8988T (cell line): Measurements from ENCODE around the gene PSMD7.

Experiments used
- DNase-seq: peaks from one replicate; pipeline ENCODE4 v3.0.0; 2011

Gene PSMD7

GRCh38 chr16:74296432-74297144 is at the start of gene PSMD7:
Gene PSMD7 (plus strand): TSS chr16:74296814. CDS start chr16:74296915, 101 bp downstream.
- DNase-seq, result peak; percentile 78

GRCh38 chr16:74249254-74249653 is 47.4 kb upstream of the PSMD7 start:
- DNase-seq, result no peak

GRCh38 chr16:74249846-74250245 is 46.8 kb upstream of the PSMD7 start:
- no peak for DNase-seq

DNA sequence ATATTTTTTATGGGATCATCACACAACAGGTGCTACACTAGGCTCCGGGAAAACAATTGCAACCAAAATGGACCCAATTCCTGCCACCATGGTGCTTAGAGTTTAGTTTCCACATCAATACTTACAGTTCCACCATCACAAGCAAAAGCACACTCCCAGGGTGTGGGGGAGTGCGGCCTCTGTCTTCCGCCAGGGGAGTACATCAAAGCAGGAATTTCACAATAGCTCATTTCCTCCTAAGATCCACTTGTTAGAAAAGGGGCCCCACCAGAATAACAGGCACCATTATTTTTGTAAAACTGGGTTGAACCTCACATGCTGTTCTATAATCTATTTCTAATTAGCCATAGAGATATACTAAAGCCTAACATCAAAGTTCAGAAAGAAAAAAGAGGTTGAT is 44.3 kb upstream of the PSMD7 start:
- no peak for DNase-seq

GRCh38 chr16:74253161-74253938 is 43.3 kb upstream of the PSMD7 start:
- no peak for DNase-seq

DNA sequence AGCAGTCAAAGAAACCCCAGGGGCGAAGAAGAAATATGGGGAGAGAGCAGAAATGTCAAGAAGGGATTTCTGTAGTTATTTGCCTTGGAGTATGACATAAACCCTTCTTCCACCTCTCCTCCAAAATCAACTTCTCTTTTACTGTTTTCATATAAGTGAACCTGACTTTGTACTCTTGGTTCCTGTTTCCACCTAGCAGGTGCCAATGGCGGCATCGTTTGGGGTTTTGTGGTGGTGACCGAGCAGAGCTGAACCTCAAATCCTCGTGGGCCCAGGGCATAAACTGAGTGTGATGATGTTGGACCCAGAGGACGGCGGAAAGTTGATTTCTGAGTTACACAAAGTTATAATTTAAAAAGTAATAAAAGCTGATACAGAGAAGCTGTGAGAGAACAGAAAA is 39.6 kb upstream of the PSMD7 start:
- DNase-seq, result no peak

DNA sequence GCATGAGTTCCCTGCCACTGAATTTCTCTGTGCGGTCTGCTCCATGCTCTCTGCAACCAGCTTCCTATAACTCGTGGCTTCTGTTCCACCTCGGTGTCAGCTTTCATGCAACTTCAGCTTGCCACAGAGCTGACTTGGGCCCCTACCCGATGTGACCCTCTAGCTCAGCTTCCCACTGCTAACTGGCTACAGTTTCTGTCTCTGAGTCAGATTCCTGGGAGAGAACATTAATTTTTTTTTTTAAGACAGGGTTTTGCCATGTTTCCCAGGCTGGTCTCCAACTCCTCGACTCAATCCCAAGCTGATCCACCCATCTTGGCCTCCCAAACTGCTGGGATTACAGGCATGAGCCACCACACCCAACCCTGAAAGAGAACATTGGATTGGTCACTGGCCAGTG is 35.5 kb upstream of the PSMD7 start:
- DNase-seq, result no peak

DNA sequence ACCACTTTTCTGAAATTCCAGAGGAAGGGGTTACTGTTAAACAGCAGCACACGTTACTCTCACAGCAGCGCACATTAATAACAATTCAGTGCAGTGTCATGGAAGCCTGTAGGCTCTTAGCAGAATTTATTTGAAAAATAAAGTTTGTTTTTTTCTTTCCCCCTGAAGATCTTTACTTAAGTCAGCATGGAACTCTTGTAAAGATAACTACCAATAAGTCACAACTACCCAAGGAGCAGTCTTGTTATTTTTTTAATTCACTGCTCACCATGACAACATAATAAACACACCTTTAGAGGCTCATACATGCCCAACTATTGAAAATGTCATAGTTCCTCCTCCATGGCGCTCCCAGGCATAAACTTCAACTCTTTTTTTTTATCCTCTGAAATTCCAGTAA is 31.8 kb upstream of the PSMD7 start:
- no peak for DNase-seq

DNA sequence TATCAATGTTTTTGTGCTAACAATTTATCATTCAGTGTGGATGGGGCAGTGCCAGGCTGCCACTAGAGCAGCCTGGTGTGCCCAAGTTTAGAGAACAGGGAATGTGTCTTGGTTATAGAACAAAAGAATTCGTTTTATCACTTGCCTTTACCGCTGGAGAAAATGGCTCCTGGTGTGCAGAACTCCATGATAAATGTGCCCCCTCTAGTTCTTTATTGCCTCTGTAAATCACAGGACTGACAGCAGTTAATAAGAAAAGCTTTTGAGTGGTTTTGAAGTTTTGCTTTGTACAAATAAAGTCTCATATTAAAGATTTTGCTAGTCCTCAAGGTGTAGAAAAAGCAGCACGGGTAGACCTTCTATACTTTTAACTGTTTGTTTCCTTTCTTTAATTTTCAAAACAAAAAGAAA is 28.2 kb upstream of the PSMD7 start:
- no peak for DNase-seq

- DNase-seq, result no peak
These were observed 24.7 kb upstream of the PSMD7 start for GRCh38 chr16:74271872-74272271.

- DNase-seq, result no peak
These were observed 21.5 kb upstream of the PSMD7 start for GRCh38 chr16:74275031-74275636.

DNA sequence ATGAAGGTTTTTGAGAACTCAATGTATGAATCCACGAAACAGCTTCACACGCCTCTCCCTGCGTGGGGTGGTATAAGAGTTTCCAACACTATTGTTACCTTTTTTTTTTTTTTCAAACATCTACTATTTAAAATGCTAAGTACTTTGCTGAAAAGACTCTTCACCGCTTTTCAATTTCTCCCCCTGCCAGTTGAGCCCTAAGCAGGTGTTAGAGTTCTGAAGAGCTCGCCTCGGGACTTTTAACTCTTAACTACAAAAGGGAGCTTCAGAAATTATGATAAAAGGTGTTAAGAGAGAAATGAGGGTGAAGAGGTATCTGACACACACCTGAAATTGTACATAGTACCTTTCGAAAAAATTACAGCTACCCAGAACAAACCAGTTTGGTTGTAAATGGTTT is 20.9 kb upstream of the PSMD7 start:
- no peak for DNase-seq

DNA sequence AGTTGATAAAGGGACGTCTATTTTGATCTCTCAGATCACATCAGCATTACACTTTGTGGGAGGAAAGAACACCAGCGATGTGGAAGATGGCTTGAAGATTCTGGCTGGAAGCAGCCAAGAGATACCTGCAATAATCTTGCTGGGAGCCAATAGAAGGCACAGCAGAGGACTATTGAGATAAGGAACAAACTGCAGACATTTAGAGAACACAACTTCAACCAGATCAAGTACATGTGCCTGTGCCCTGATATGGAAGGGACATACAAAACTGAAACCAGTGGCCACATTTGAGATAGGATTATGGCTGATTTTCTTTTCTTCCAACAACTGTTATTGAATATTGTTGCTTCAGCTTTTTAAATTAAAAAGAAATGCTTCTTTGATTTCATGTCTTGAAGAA is 18.6 kb upstream of the PSMD7 start:
- DNase-seq, result no peak

GRCh38 chr16:74279266-74279665 is 17.3 kb upstream of the PSMD7 start:
- no peak for DNase-seq

DNA sequence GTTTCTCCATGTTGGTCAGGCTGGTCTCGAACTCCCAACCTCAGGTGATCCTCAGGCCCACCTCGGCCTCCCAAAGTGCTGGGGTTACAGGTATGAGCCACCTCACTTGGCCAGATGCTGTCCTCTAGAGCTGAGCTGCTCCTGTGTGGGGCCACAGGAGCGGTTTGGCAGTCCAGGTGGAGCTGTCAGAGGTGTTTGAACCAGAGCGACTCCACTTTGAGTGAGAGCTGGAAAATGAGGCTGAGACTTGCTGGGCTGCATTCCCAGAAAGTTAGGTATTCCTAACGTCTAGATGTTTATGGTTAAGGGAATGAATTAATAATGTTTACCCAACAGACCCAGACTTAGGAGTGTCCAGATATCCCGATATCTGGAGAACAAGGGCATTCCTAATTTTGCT is 16.8 kb upstream of the PSMD7 start:
- DNase-seq, result no peak

DNA sequence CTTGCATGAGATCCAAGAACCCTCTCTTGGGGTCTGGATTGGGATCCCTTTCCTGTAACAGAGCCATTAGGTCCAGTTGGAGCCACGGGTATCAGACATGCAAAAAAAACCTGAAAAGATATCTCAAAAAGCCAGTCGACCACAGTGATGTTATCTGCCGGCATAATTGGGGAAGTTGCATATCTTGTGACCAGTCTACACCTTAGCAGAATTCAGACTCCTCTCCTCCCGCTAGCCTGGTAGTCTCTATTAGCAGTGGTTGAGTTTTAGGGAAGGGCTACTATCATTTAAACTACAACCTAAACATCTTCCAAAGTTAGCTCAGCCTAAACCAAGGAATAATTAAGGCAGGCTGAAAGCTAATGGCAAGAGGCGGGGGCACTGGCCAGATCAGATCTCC is 16.2 kb upstream of the PSMD7 start:
- DNase-seq, result no peak

- DNase-seq, result no peak
These were observed 15.3 kb upstream of the PSMD7 start for GRCh38 chr16:74281300-74281699.

- DNase-seq, result no peak
These were observed 12.9 kb upstream of the PSMD7 start for GRCh38 chr16:74283716-74284115.

- no peak for DNase-seq
These were observed 8.5 kb upstream of the PSMD7 start for GRCh38 chr16:74288065-74288464.

GRCh38 chr16:74290356-74290755 is 6.3 kb upstream of the PSMD7 start:
- DNase-seq, result no peak

- no peak for DNase-seq
These were observed 5.4 kb upstream of the PSMD7 start for GRCh38 chr16:74291176-74291575.

- DNase-seq, result no peak
These were observed 4.9 kb upstream of the PSMD7 start for GRCh38 chr16:74291577-74292208.

DNA sequence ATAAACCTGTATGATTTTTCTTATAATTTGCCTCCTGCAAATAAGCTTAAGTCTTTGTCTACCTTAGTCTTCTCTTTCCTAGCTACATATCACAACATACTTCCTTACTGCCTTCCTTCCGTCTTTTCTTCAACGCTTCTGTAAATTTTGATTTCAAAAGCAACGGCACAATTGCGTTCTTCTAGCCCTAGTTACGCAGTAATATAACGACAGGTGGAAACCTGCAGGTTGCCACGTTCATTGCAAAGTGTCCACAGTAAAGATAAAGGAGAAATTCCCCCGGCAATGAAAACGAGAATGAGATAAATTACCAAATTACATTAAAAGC is 546 bp upstream of the PSMD7 start:
- no peak for DNase-seq

GRCh38 chr16:74297145-74297665 is 591 bp downstream of the PSMD7 start:
- DNase-seq, result no peak
